GM12878 (cell line): Measurements from ENCODE around the gene GUCY1A1. TPM values are rescaled to one million over a fixed set of nuclear protein-coding genes. Genes with fewer than 3 reads are reported as not detected.

Experiments used
- ATAC-seq: fragments of 200-7000 bp; cut with Tn5 transposase; 3 replicates; pipeline ENCODE4 v1.9.1; 2020; ENCODE audit warnings: mild to moderate bottlenecking, moderate library complexity
- BruUV-seq: library from RNA; stranded (reverse); fragments of 400-500 nt; replicated peaks from 2 replicates; lab custom pipeline; 2021; lab: Mats Ljungman, UMichigan
- CTCF ChIA-PET: fragments of 300-600 bp; sonication (Branson Sonifier 250); formaldehyde crosslinking; extraction: SDS; loops from one replicate; lab custom pipeline; 2021; ENCODE audit warnings: inconsistent platforms; lab: Yijun Ruan, JAX
- POLR2A ChIA-PET: fragments of 350-600 bp; formaldehyde crosslinking; extraction: SDS; loops from one replicate; lab custom pipeline; 2021; ENCODE audit warnings: inconsistent platforms; lab: Charles Lee
- RAD21 ChIA-PET: fragments of 300-600 bp; sonication (Branson Sonifier 250); formaldehyde crosslinking; loops from one replicate; lab custom pipeline; 2023; ENCODE audit warnings: antibody characterized with exemption; ENCODE audit not compliant: unreplicated experiment; lab: Charles Lee
- SMC1A ChIA-PET: fragments of 300-600 bp; sonication (Branson Sonifier 250); formaldehyde crosslinking; loops from one replicate; lab custom pipeline; 2023; ENCODE audit not compliant: unreplicated experiment, uncharacterized antibody; lab: Charles Lee
- DNase-seq: peaks from one replicate; pipeline ENCODE4 v3.0.0-alpha.2; 2011; ENCODE audit warnings: low read depth, low spot score
- FAIRE-seq: peaks from 3 replicates; lab custom pipeline; 2011; peaks lifted over from hg19 to GRCh38; lab: Jason Lieb, UNC
- H2AFZ ChIP-seq: 2 replicates; pipeline ENCODE4 v1.6.0; 2011; ENCODE audit warnings: low read depth, low read length, control low read depth; ENCODE audit not compliant: control insufficient read depth
- H3K27ac ChIP-seq: 2 replicates; pipeline ENCODE4 v1.5.1; 2011; ENCODE audit warnings: control low read depth; ENCODE audit not compliant: control insufficient read depth, insufficient read depth
- H3K27me3 ChIP-seq, 2 experiments: replicated peaks in 1 of 2; 2 replicates each; pipeline versions ENCODE4 v1.6.0 to v1.6.1; 2011; ENCODE audit warnings: low read length in 1 of 2; ENCODE audit not compliant: control insufficient read depth in 2 of 2, insufficient read depth in 2 of 2
- H3K36me3 ChIP-seq, 2 experiments: 2 replicates each; pipeline ENCODE4 v1.5.1; 2011; ENCODE audit warnings: low read length in 1 of 2; ENCODE audit not compliant: control insufficient read depth in 2 of 2, insufficient read depth in 2 of 2
- H3K4me1 ChIP-seq: 2 replicates; pipeline ENCODE4 v1.6.1; 2011; ENCODE audit warnings: mild to moderate bottlenecking, low read length, moderate library complexity, mixed read lengths; ENCODE audit not compliant: control insufficient read depth, insufficient read depth
- H3K4me2 ChIP-seq: 2 replicates; pipeline ENCODE4 v1.6.0; 2011; ENCODE audit warnings: control low read depth; ENCODE audit not compliant: control insufficient read depth, insufficient read depth
- H3K4me3 ChIP-seq: fragments of 200-600 bp; sonication (generic); 2 replicates; pipeline ENCODE4 v1.5.1; 2016
- H3K79me2 ChIP-seq: 2 replicates; pipeline ENCODE4 v1.6.0; 2011; ENCODE audit warnings: low read length; ENCODE audit not compliant: control insufficient read depth, insufficient read depth
- H3K9ac ChIP-seq: 2 replicates; pipeline ENCODE4 v1.8.0; 2011; ENCODE audit warnings: low read length, control low read depth, mixed read lengths; ENCODE audit not compliant: control insufficient read depth, insufficient read depth
- H3K9me3 ChIP-seq: replicated peaks from 3 replicates; pipeline ENCODE4 v1.5.1; 2011; ENCODE audit warnings: mild to moderate bottlenecking, low read length; ENCODE audit not compliant: control insufficient read depth, insufficient read depth
- H4K20me1 ChIP-seq: 2 replicates; pipeline ENCODE4 v1.6.0; 2011; ENCODE audit not compliant: control insufficient read depth, insufficient read depth
- BACH1 ChIP-seq: fragments of 450-650 bp; IDR thresholded peaks from 2 replicates; pipeline ENCODE4 v1.6.1; 2017; ENCODE audit warnings: mild to moderate bottlenecking, borderline replicate concordance
- ETV6 ChIP-seq, 2 experiments: fragments of 450-650 bp in 1 of 2; IDR thresholded peaks in 1 of 2; conservative IDR thresholded peaks in 1 of 2; 2 replicates each; pipeline ENCODE4 v1.6.1; 2014; ENCODE audit warnings: antibody characterized with exemption in 1 of 2, borderline replicate concordance in 1 of 2, low read depth in 1 of 2, mild to moderate bottlenecking in 1 of 2, moderate library complexity in 1 of 2
- FOXM1 ChIP-seq: IDR thresholded peaks from 2 replicates; pipeline ENCODE4 v1.6.1; 2012; ENCODE audit warnings: low read depth, mild to moderate bottlenecking, inconsistent platforms, low read length, moderate library complexity
- HCFC1 ChIP-seq: fragments of 150-350 bp; IDR thresholded peaks from 2 replicates; pipeline ENCODE4 v1.6.1; 2014; ENCODE audit warnings: low read length
- KLF5 ChIP-seq: fragments of 450-650 bp; IDR thresholded peaks from 2 replicates; pipeline ENCODE4 v1.6.1; 2014; ENCODE audit warnings: mild to moderate bottlenecking; ENCODE audit not compliant: partially characterized antibody
- NR2C1 ChIP-seq: fragments of 450-650 bp; IDR thresholded peaks from 2 replicates; pipeline ENCODE4 v1.6.1; 2017; ENCODE audit warnings: antibody characterized with exemption, mild to moderate bottlenecking, moderate library complexity
- RB1 ChIP-seq: fragments of 450-650 bp; formaldehyde crosslinking; IDR thresholded peaks from 2 replicates; pipeline ENCODE4 v1.6.1; 2017; ENCODE audit warnings: mild to moderate bottlenecking, borderline replicate concordance
- SMARCA5 ChIP-seq: fragments of 450-650 bp; IDR thresholded peaks from 2 replicates; pipeline ENCODE4 v1.6.1; 2017; ENCODE audit warnings: mild to moderate bottlenecking
- SRF ChIP-seq, 2 experiments: IDR thresholded peaks; 2 replicates each; pipeline ENCODE4 v1.6.1; 2011; ENCODE audit warnings: low read depth in 2 of 2, low read length in 2 of 2, mild to moderate bottlenecking in 1 of 2, moderate library complexity in 1 of 2
- TCF7 ChIP-seq: IDR thresholded peaks from 2 replicates; pipeline ENCODE4 v1.6.1; 2014; ENCODE audit warnings: antibody characterized with exemption, borderline replicate concordance
- WGBS: methylation state at CpG from one replicate; pipeline ENCODE4 v1.1.6; 2016; ENCODE audit warnings: low lambda C conversion rate; ENCODE audit not compliant: insufficient replicate concordance, insufficient coverage; ENCODE audit errors: missing lambda C conversion rate; 5-methylcytosine and 5-hydroxymethylcytosine counted together
- in situ Hi-C: fragments of 300-500 bp; cut with MboI; formaldehyde crosslinking; loops from 9 replicates; pipeline ENCODE4 v1.14.3; 2018; ENCODE audit warnings: mixed read lengths
- intact Hi-C: fragments of 100-400 bp; cut with micrococcal nuclease; formaldehyde crosslinking; loops from one replicate; pipeline ENCODE4 v1.14.2; 2022; ENCODE audit not compliant: unreplicated experiment
- polyA plus RNA-seq, 11 experiments: library from polyadenylated mRNA; depleted of rRNA in 4 of 11; unstranded in 6 of 11; stranded (reverse) in 5 of 11; fragments of >200 nt; fragmentation: Nextera tagmentation in 4 of 11; fragmentation: Illumina TruSeq in 1 of 11; extraction: Ambion mirVana in 4 of 11; extraction: Trizol in 1 of 11; gene quantifications; 1 replicate in 1 of 11; 2 replicates in 10 of 11; pipeline versions ENCODE4 v1.2.1 to v1.2.3, GENCODE V29; 2011 to 2016; ENCODE audit warnings: inconsistent platforms in 2 of 11, missing spikeins in 2 of 11, low read depth in 1 of 11
- total RNA-seq, 4 experiments: library from RNA; depleted of rRNA in 3 of 4; stranded (reverse); fragments of >200 nt in 3 of 4; fragmentation: Illumina TruSeq in 1 of 4; extraction: Trizol in 1 of 4; gene quantifications; 2 replicates each; pipeline versions ENCODE4 v1.2.1 to v1.2.3, GENCODE V29; 2013 to 2021
- TF ChIP-seq, protein P1 (sequence below): IDR thresholded peaks from 2 replicates; pipeline ENCODE4 v1.6.1; 2011; ENCODE audit warnings: borderline replicate concordance, low read depth, mild to moderate bottlenecking, moderate library complexity, low read length; ENCODE audit not compliant: insufficient read depth, poor library complexity, severe bottlenecking
- TF ChIP-seq, protein P2 (sequence below): fragments of 450-650 bp; formaldehyde crosslinking; IDR thresholded peaks from 2 replicates; pipeline ENCODE4 v1.4.0; 2020; ENCODE audit warnings: mild to moderate bottlenecking, moderate library complexity
- TF ChIP-seq, protein P3 (sequence below): fragments of 450-650 bp; IDR thresholded peaks from 2 replicates; pipeline ENCODE4 v1.6.1; 2017; ENCODE audit warnings: antibody characterized with exemption, mild to moderate bottlenecking, moderate library complexity
- TF ChIP-seq, protein P4 (sequence below): fragments of 450-650 bp; conservative IDR thresholded peaks from 2 replicates; pipeline ENCODE4 v1.6.1; 2017; ENCODE audit warnings: mild to moderate bottlenecking, moderate library complexity

GUCY1A1 gene
- total and polyA plus RNA-seq, 10 of the 15 experiments (the other 5 are each of a cell fraction or from before 2014, with no cell fraction given) = 0.44 to 22.6 (median 0.55) TPM

DNA sequence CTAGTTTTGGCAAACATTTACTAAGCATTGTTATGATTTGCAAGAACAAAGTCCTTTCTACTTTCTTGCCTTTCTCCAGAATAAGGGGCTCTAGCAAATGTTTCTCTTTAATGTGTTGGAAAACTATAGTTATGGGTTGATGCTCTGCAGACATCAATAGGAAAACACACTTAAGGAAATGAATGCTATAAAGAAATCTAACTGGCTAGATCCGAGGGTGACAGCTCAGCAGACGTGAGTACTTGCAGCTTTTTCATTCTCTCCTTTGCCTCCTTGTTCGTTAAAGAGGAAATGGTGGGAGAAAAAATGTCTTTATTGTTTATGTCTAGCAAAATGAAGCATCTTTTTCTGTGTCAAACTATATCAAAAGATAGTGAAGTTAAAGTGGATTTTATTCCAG is 98.5 kb downstream of the GUCY1A1 start:
- H3K9me3 ChIP-seq = no peaks in the 10 kb centered on the region
- DNase-seq = no peak
- no peak overlapping the region for H3K4me2 ChIP-seq
- no peak overlapping the region for H3K4me3 ChIP-seq
- no peak for ATAC-seq
- H4K20me1 ChIP-seq = no peaks in the 10 kb centered on the region
- SMC1A ChIA-PET = interaction anchor here (1.0 to 3.0 kb wide), 13 partner anchors 7 to 236 kb away, joined by 3 to 12 read pairs (median 6); no protein-coding TSS in a partner anchor
- H3K36me3 ChIP-seq = no peaks in the 10 kb centered on the region
- H3K9ac ChIP-seq = no peak overlapping the region
- H3K27me3 ChIP-seq = no peaks in the 10 kb centered on the region
- no peaks in the 10 kb centered on the region for H3K4me1 ChIP-seq
- no peak overlapping the region for H2AFZ ChIP-seq
- no TSS peak for BruUV-seq
- intact Hi-C loops (no loop called here), in situ Hi-C loops (no loop called here)
- POLR2A ChIA-PET = interaction anchor here (1.4 to 2.2 kb wide), 2 partner anchors 97 to 105 kb away, joined by 3 to 6 read pairs; no protein-coding TSS in a partner anchor
- 0% methylated on average over 3 of the region's 3 CpGs for WGBS
- no peak overlapping the region for H3K27ac ChIP-seq
- RAD21 ChIA-PET = interaction anchor here (0.7 to 2.1 kb wide), 9 partner anchors 8 to 233 kb away, joined by 3 to 15 read pairs (median 6); partner anchors contain the start of gene CTSO
- CTCF ChIA-PET = interaction anchor here (1.3 to 1.6 kb wide), 3 partner anchors 8 to 237 kb away, joined by 3 to 9 read pairs (median 4); partner anchors contain the start of gene CTSO
- H3K79me2 ChIP-seq = no peaks in the 10 kb centered on the region
- no peak for FAIRE-seq
- TF ChIP-seq TCF7 (no peak), NR2C1 (no peak), SRF (IDR thresholded peaks at IDR 0.05; ENCODE audit: low read depth in 2 of 2, low read length in 2 of 2) (no peak), HCFC1 (no peak), FOXM1 (no peak), SMARCA5 (no peak), BACH1 (no peak), ETV6 (conservative IDR thresholded peaks at IDR 0.05 in 1 of 2, IDR thresholded peaks at IDR 0.05 in 1 of 2; ENCODE audit: borderline replicate concordance in 1 of 2, low read depth in 1 of 2) (no peak), KLF5 (no peak), RB1 (no peak)
- TF ChIP-seq, protein P1, sequence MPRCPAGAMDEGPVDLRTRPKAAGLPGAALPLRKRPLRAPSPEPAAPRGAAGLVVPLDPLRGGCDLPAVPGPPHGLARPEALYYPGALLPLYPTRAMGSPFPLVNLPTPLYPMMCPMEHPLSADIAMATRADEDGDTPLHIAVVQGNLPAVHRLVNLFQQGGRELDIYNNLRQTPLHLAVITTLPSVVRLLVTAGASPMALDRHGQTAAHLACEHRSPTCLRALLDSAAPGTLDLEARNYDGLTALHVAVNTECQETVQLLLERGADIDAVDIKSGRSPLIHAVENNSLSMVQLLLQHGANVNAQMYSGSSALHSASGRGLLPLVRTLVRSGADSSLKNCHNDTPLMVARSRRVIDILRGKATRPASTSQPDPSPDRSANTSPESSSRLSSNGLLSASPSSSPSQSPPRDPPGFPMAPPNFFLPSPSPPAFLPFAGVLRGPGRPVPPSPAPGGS = no peak
- TF ChIP-seq, protein P2, sequence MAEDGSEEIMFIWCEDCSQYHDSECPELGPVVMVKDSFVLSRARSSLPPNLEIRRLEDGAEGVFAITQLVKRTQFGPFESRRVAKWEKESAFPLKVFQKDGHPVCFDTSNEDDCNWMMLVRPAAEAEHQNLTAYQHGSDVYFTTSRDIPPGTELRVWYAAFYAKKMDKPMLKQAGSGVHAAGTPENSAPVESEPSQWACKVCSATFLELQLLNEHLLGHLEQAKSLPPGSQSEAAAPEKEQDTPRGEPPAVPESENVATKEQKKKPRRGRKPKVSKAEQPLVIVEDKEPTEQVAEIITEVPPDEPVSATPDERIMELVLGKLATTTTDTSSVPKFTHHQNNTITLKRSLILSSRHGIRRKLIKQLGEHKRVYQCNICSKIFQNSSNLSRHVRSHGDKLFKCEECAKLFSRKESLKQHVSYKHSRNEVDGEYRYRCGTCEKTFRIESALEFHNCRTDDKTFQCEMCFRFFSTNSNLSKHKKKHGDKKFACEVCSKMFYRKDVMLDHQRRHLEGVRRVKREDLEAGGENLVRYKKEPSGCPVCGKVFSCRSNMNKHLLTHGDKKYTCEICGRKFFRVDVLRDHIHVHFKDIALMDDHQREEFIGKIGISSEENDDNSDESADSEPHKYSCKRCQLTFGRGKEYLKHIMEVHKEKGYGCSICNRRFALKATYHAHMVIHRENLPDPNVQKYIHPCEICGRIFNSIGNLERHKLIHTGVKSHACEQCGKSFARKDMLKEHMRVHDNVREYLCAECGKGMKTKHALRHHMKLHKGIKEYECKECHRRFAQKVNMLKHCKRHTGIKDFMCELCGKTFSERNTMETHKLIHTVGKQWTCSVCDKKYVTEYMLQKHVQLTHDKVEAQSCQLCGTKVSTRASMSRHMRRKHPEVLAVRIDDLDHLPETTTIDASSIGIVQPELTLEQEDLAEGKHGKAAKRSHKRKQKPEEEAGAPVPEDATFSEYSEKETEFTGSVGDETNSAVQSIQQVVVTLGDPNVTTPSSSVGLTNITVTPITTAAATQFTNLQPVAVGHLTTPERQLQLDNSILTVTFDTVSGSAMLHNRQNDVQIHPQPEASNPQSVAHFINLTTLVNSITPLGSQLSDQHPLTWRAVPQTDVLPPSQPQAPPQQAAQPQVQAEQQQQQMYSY = no peak
- TF ChIP-seq, protein P3, sequence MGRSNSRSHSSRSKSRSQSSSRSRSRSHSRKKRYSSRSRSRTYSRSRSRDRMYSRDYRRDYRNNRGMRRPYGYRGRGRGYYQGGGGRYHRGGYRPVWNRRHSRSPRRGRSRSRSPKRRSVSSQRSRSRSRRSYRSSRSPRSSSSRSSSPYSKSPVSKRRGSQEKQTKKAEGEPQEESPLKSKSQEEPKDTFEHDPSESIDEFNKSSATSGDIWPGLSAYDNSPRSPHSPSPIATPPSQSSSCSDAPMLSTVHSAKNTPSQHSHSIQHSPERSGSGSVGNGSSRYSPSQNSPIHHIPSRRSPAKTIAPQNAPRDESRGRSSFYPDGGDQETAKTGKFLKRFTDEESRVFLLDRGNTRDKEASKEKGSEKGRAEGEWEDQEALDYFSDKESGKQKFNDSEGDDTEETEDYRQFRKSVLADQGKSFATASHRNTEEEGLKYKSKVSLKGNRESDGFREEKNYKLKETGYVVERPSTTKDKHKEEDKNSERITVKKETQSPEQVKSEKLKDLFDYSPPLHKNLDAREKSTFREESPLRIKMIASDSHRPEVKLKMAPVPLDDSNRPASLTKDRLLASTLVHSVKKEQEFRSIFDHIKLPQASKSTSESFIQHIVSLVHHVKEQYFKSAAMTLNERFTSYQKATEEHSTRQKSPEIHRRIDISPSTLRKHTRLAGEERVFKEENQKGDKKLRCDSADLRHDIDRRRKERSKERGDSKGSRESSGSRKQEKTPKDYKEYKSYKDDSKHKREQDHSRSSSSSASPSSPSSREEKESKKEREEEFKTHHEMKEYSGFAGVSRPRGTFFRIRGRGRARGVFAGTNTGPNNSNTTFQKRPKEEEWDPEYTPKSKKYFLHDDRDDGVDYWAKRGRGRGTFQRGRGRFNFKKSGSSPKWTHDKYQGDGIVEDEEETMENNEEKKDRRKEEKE = no peak
- TF ChIP-seq, protein P4, sequence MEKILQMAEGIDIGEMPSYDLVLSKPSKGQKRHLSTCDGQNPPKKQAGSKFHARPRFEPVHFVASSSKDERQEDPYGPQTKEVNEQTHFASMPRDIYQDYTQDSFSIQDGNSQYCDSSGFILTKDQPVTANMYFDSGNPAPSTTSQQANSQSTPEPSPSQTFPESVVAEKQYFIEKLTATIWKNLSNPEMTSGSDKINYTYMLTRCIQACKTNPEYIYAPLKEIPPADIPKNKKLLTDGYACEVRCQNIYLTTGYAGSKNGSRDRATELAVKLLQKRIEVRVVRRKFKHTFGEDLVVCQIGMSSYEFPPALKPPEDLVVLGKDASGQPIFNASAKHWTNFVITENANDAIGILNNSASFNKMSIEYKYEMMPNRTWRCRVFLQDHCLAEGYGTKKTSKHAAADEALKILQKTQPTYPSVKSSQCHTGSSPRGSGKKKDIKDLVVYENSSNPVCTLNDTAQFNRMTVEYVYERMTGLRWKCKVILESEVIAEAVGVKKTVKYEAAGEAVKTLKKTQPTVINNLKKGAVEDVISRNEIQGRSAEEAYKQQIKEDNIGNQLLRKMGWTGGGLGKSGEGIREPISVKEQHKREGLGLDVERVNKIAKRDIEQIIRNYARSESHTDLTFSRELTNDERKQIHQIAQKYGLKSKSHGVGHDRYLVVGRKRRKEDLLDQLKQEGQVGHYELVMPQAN = no peak
